ENCODE measurements around the gene PRTN3. TPM values are rescaled to one million over a fixed set of nuclear protein-coding genes. Genes with fewer than 3 reads are reported as not detected.

Gene PRTN3
- total RNA-seq, 4 donors from 2014 or later: not detected

- ATAC-seq: no peak
- 82 to 83% methylated on average over 8 to 10 of the region's 30 CpGs for WGBS, 2 donors (ENCODE audit: low coverage in 1 of 2)
- Histone ChIP-seq H3K36me3 (peaks cover 4 to 84% of the 10 kb centered on the region in 2 donors), H3K9me3 (no peaks in the 10 kb centered on the region), H3K27me3 (no peaks in the 10 kb centered on the region), H3K4me3 (no peak overlapping the region), H3K4me1 (peaks cover 0 to 17% (median 0%) of the 10 kb centered on the region in 3 donors), H3K27ac (no peak overlapping the region)
- TF ChIP-seq POLR2AphosphoS5 (IDR thresholded peaks at IDR 0.05) (no peak), EP300 (IDR thresholded peaks at IDR 0.05) (no peak), POLR2A (IDR thresholded peaks at IDR 0.05) (no peak), CTCF (IDR thresholded peaks at IDR 0.05) (no peak)
Measured at GRCh38 chr19:810077-810855, 30.5 kb upstream of the PRTN3 start.

- Histone ChIP-seq H3K36me3 (peaks cover 4 to 77% of the 10 kb centered on the region in 2 donors), H3K4me3 (no peak overlapping the region), H3K27ac (no peak overlapping the region), H3K4me1 (peaks cover 0 to 11% (median 0%) of the 10 kb centered on the region in 3 donors), H3K9me3 (no peaks in the 10 kb centered on the region), H3K27me3 (no peaks in the 10 kb centered on the region)
- ATAC-seq: no peak
- WGBS, 2 donors (ENCODE audit: low coverage in 1 of 2): 72% methylated on average over 16 of the region's 25 CpGs; no CpG with 5 or more reads in 1 of the 2 donors
- TF ChIP-seq POLR2A (IDR thresholded peaks at IDR 0.05) (no peak), CTCF (IDR thresholded peaks at IDR 0.05) (no peak), EP300 (IDR thresholded peaks at IDR 0.05) (no peak), POLR2AphosphoS5 (IDR thresholded peaks at IDR 0.05) (no peak)
Measured at GRCh38 chr19:810883-811489, 29.8 kb upstream of the PRTN3 start.

GRCh38 chr19:811506-812048 lies 29.2 kb upstream of the PRTN3 start:
- no peak for TF ChIP-seq POLR2AphosphoS5 (IDR thresholded peaks at IDR 0.05)
- TF ChIP-seq EP300 (IDR thresholded peaks at IDR 0.05): no peak
- no peak for TF ChIP-seq POLR2A (IDR thresholded peaks at IDR 0.05)
- TF ChIP-seq CTCF (IDR thresholded peaks at IDR 0.05): no peak
- Histone ChIP-seq H3K4me1 (peaks cover 0 to 7% (median 0%) of the 10 kb centered on the region in 3 donors), H3K27ac (no peak overlapping the region), H3K4me3 (no peak overlapping the region), H3K9me3 (no peaks in the 10 kb centered on the region), H3K36me3 (peaks cover 4 to 71% of the 10 kb centered on the region in 2 donors), H3K27me3 (no peaks in the 10 kb centered on the region)
- no peak for ATAC-seq
- WGBS, 2 donors (ENCODE audit: low coverage in 1 of 2): 80 to 89% methylated on average over 1 to 14 of the region's 20 CpGs

- no peak for TF ChIP-seq EP300 (IDR thresholded peaks at IDR 0.05)
- no peak overlapping the region for H3K4me3 ChIP-seq
- H3K27ac ChIP-seq: no peak overlapping the region
- ATAC-seq: no peak
- 81 to 83% methylated on average over 2 to 14 of the region's 80 CpGs for WGBS, 2 donors (ENCODE audit: low coverage in 1 of 2)
- peaks cover 4 to 65% of the 10 kb centered on the region in 2 donors for H3K36me3 ChIP-seq
- peaks cover 0 to under 1% (median 0%) of the 10 kb centered on the region in 3 donors for H3K4me1 ChIP-seq
- H3K27me3 ChIP-seq: no peaks in the 10 kb centered on the region
- H3K9me3 ChIP-seq: no peaks in the 10 kb centered on the region
Measured at GRCh38 chr19:812049-812746, 28.6 kb upstream of the PRTN3 start.

- H3K27me3 ChIP-seq: no peaks in the 10 kb centered on the region
- no peak overlapping the region for H3K4me3 ChIP-seq
- WGBS, 2 donors (ENCODE audit: low coverage in 1 of 2): 97% methylated on average over 6 of the region's 72 CpGs; no CpG with 5 or more reads in 1 of the 2 donors
- peaks cover 4 to 59% of the 10 kb centered on the region in 2 donors for H3K36me3 ChIP-seq
- no peak for ATAC-seq
- no peak overlapping the region for H3K27ac ChIP-seq
- no peaks in the 10 kb centered on the region for H3K4me1 ChIP-seq
- H3K9me3 ChIP-seq: no peaks in the 10 kb centered on the region
- no peak for TF ChIP-seq POLR2A (IDR thresholded peaks at IDR 0.05)
- TF ChIP-seq EP300 (IDR thresholded peaks at IDR 0.05): no peak
- TF ChIP-seq CTCF (IDR thresholded peaks at IDR 0.05): no peak
- no peak for TF ChIP-seq POLR2AphosphoS5 (IDR thresholded peaks at IDR 0.05)
Measured at GRCh38 chr19:812747-813218, 28.0 kb upstream of the PRTN3 start.

Measured in gastroesophageal sphincter (tissue), 4 donors.